Placental epithelial cell (primary cell): ENCODE results near the gene PRKD3. TPM values are rescaled to one million over a fixed set of nuclear protein-coding genes. Genes with fewer than 3 reads are reported as not detected.

ENCODE experiments used
- small RNA-seq: library from RNA; depleted of rRNA; stranded (forward); fragments of <200 nt; gene quantifications from one replicate; pipeline ENCODE3, GENCODE V24; 2012
- total RNA-seq: library from RNA; depleted of rRNA; stranded (reverse); fragments of >200 nt; gene quantifications from 2 replicates; pipeline ENCODE4 v1.2.3, GENCODE V29; 2012

The PRKD3 gene
- total RNA-seq, result 66.4 and 69.9 TPM in 2 replicates

GRCh38 chr2:37324786-37325624, at the start of gene PRKD3:
Gene PRKD3 (minus strand): TSS chr2:37324833. CDS start chr2:37316524, 8,309 bp downstream.

GRCh38 chr2:37344453-37345361, 20.1 kb upstream of the PRKD3 start, which contains the start of gene QPCT:
Gene QPCT (plus strand): TSS chr2:37344630. CDS start chr2:37344732, 102 bp downstream.

Small RNAs within 50 kb of the gene (small RNA-seq; reads per million reads assigned to genes)
- not detected for gene RNU6-939P

Other genes starting within 250 kb of the PRKD3 start
- gene HEATR5B, start 240.5 kb downstream of the PRKD3 start, total RNA-seq, result 20.8 and 35.5 TPM in 2 replicates
- gene GPATCH11, start 240.3 kb downstream of the PRKD3 start, total RNA-seq, result 2.7 and 4.3 TPM in 2 replicates
- gene EIF2AK2, start 167.9 kb downstream of the PRKD3 start, total RNA-seq, result 16.1 and 17.5 TPM in 2 replicates
- not detected in 2 replicates for gene SULT6B1, start 136.2 kb downstream of the PRKD3 start, total RNA-seq
- 14.4 and 15.3 TPM in 2 replicates for gene CEBPZOS, start 128.3 kb downstream of the PRKD3 start, total RNA-seq
- 28.3 and 28.4 TPM in 2 replicates for gene CEBPZ, start 93.2 kb downstream of the PRKD3 start, total RNA-seq
- 7.6 and 9.8 TPM in 2 replicates for gene NDUFAF7, start 93.2 kb downstream of the PRKD3 start, total RNA-seq
- 47.6 and 60.9 TPM in 2 replicates for gene QPCT, start 19.8 kb upstream of the PRKD3 start, total RNA-seq